22Rv1 (cell line): ENCODE results near the gene ERO1B.
"Not testable (repeated sequence)": the region's sequence is repeated elsewhere in the genome, so short reads cannot be mapped to it uniquely, and the experiment has no call there.

Source experiments
- ZFX ChIP-seq: fragments of 450-650 bp; IDR thresholded peaks from 2 replicates; pipeline ENCODE4 v1.6.1; 2017; ENCODE audit warnings: antibody characterized with exemption, borderline replicate concordance
- TF ChIP-seq, protein P1 (sequence below): fragments of 450-650 bp; IDR thresholded peaks from 2 replicates; pipeline ENCODE4 v1.5.1; 2017; ENCODE audit warnings: mild to moderate bottlenecking

DNA sequence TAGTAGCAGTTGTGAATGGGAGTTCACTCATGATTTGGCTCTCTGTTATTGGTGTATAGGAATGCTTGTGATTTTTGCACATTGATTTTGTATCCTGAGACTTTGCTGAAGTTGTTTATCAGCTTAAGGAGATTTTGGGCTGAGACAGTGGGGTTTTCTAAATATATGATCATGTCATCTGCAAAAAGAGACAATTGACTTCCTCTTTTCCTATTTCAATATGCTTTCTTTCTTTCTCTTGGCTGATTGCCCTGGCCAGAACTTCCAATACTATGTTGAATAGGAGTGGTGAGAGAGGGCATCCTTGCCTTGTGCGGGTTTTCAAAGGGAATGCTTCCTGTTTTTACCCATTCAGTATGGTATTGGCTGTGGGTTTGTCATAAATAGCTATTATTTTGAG lies 93.7 kb downstream of the ERO1B start:
- TF ChIP-seq, protein P1, sequence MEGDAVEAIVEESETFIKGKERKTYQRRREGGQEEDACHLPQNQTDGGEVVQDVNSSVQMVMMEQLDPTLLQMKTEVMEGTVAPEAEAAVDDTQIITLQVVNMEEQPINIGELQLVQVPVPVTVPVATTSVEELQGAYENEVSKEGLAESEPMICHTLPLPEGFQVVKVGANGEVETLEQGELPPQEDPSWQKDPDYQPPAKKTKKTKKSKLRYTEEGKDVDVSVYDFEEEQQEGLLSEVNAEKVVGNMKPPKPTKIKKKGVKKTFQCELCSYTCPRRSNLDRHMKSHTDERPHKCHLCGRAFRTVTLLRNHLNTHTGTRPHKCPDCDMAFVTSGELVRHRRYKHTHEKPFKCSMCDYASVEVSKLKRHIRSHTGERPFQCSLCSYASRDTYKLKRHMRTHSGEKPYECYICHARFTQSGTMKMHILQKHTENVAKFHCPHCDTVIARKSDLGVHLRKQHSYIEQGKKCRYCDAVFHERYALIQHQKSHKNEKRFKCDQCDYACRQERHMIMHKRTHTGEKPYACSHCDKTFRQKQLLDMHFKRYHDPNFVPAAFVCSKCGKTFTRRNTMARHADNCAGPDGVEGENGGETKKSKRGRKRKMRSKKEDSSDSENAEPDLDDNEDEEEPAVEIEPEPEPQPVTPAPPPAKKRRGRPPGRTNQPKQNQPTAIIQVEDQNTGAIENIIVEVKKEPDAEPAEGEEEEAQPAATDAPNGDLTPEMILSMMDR, result not testable (repeated sequence)
- TF ChIP-seq ZFX, result not testable (repeated sequence)
